DMS53 treated with DMSO at 0.1 percent for 48 hours (cell line): Measurements from ENCODE around the gene TMEM18.

Experiments
- DNase-seq: peaks from one replicate; lab custom pipeline; 2025; ENCODE audit not compliant: unreplicated experiment; lab: John Stamatoyannopoulos, UW

Gene TMEM18

GRCh38 chr2:673615-674320, 3.4 kb downstream of the TMEM18 start:
- DNase-seq = no peak

- DNase-seq = no peak
Measured at GRCh38 chr2:673016-673415, 4.2 kb downstream of the TMEM18 start.

- DNase-seq = no peak
Measured at GRCh38 chr2:672606-672905, 4.7 kb downstream of the TMEM18 start.

- no peak for DNase-seq
Measured at GRCh38 chr2:671787-672605, 5.2 kb downstream of the TMEM18 start.

DNA sequence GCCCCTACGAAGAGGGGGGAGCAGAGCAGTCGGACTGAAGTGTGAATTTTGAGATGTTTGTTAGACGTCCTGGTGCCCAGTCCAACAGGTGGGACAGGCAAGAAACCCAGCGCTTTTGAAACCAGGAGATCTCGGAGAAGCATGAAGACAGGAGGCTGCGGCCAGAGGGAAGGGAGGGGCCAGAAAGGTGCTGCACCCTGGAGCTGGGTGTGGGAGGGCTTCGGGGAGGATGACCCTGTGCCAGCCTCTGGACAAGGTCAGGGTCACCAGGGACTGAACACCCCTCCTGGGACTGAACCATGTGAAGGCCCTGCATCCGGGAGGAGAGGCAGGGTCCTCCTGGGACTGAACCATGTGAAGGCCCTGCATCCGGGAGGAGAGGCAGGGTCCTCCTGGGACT, 6.1 kb downstream of the TMEM18 start:
- DNase-seq = no peak

DNA sequence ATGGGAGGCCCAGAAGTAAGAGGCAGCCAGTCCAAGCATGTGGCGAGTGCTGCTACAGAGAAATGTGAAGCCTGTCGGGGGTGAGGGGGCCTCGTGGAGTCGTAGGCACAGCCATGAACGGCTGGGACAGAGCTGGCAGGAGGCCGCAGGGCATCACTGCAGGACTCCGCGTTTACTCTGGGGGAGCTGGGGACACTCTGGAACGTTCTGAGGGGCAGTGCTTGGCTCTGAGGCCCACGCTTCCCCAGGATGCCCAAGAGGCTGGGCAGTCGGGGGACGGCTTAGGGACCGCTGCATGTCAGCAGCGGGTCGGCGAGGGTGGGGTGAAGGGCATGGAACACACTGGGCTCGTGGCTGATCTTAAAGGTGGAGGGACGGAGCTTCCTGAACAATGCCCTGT, 6.6 kb downstream of the TMEM18 start:
- no peak for DNase-seq

DNA sequence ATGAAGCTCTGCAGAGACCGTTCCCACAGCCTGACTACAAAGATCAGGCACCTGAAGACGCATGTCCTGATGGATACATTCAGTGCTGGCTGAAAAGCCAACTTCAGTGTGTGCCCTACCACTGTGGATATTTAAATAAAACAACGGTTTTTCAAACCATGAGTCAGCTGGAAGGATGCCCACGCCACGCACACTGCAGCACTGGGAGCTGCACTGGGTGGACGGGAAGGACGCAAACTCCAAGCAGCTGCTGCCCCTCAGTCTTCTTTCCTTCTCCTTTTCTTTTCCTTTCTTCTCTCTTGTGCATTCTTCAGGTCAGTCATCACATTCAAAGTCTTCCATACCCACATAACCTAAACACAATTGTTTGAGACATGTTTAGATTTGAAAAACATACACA, 7.9 kb downstream of the TMEM18 start:
- no peak for DNase-seq

DNA sequence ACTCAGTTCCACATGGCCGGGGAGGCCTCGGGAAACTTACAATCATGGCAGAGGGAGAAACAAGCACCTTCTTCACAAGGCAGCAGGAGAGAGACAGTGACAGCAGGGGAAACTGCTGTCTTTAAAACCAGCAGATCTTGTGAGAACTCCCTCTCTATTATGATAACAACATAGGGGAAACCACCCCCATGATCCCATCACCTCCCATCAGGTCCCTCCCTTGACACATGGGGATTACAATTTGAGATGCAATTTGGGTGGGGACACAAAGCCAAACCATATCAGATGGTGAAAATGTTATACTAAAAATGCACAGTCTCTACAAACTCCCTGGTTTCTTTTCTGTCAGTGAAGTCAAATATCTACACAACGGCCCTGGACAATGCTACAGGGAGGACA, 9.2 kb downstream of the TMEM18 start:
- DNase-seq = no peak

GRCh38 chr2:667332-667999, 9.7 kb downstream of the TMEM18 start:
- DNase-seq = no peak

GRCh38 chr2:666441-666840, 10.8 kb downstream of the TMEM18 start:
- no peak for DNase-seq

- no peak for DNase-seq
Measured at GRCh38 chr2:665340-666073, 11.7 kb downstream of the TMEM18 start.

DNA sequence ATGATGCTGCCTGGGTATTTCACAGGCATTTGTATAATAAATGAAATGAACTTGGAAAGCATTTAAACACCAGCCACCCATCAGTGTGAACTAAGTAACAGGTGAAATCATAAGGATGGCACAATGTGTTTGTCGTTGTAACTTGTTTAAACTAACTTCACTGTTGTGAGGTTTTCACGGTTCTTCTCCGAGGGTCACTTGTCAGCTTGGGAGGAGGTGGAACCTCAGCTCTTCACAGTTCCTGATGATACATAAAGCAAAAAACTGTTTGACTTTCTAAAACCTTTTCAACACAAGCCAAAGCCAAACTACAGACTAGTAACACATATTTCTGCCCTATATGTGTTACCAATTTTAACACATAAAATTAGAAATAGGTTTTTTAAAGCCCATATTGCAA, 13.1 kb downstream of the TMEM18 start:
- no peak for DNase-seq

DNA sequence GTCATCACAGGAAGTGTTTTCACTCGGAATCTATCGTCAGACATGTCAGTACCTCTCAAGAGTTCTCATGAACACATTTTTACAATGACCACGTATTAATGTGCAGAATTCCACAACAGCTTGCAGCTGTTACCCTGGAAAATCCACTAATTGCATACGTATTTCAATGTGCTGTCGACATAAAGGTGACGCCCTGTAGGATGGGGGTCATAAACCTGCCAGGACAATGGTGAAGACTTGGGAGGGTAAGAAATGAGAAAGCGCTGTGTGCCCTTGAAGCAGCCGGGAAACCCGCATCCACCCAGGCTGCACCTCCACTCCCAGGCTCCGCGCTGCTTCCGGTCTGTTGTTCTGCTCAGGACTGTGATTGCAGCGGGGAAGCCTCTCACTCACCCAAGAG, 14.0 kb downstream of the TMEM18 start:
- DNase-seq = no peak

GRCh38 chr2:661360-661635, 15.9 kb downstream of the TMEM18 start:
- DNase-seq = no peak

DNA sequence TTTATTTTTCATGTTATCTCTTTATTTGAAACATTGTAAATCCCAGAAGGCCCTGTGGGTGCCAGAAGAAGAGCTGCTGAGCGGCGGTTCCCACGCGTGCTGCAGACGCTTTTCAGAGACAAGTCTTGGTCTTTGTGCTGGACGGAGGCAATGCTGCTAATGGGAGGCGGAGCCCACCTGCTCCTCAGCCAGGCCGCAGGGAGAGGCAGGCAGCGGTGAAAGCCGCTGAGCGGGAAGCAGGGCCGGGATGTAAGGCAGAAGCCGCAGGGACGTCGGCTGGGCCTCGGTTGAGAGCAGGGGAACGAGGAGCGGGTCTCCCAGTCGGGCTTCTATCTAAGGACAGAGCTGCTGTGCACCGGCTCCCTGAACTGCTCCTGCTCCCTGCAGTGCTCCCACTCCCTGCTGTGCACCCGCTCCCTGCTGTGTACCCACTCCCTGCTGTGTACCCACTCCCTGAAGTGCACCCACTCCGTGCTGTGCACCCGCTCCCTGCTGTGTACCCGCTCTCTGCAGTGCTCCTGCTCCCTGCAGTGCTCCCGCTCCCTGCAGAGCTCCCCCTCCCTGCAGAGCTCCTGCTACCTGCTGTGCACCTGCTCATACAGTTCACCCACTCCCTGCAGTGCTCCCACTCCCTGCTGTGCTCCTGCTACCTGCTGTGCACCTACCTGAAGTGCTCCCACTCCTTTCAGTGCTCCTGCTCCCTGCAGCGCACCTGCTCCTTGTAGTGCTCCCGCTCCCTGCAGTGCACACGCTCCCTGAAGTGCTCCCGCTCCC, 16.4 kb downstream of the TMEM18 start:
- DNase-seq = no peak

GRCh38 chr2:660029-660428, 17.2 kb downstream of the TMEM18 start:
- no peak for DNase-seq

DNA sequence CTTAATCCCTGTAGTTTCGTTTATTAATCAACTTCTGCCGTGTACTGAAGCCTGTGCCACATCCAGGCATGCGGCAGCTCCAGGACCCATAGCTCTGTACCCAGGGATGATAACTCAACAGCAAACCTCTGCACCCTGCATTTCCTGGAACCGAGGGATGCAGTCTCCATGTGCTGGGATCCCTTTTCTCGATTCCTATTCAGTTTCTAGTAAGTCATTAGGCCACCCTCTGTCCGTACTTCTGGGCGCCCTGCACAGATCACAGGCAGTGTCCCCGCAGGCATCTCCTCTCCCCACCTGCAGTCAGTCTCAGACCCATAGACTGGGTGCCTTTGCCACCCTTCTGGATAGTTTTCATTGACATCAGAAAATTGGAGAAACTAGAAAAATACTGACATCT, 18.8 kb downstream of the TMEM18 start:
- no peak for DNase-seq

GRCh38 chr2:657766-658165, 19.4 kb downstream of the TMEM18 start:
- no peak for DNase-seq

DNA sequence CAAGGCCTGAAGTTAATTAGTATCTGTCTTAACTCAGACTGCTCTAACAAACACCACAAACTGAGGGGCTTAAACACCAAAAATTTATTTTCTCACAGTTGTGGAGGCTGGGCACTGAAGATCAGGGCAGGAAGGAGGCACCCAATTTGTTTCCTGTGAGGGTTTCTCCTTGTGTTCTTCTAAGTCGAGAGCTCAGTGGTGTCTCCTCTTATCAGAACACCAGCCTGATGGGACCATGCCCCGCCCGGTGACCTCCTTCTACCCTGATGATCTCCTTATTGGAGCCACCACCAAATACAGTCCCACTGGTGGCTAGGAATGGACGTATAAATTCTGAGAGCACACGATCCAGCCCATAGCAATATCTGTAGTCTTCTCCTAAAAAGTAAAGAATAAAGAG, 20.5 kb downstream of the TMEM18 start:
- DNase-seq = no peak

- DNase-seq = no peak
Measured at GRCh38 chr2:655626-656025, 21.6 kb downstream of the TMEM18 start.

DNA sequence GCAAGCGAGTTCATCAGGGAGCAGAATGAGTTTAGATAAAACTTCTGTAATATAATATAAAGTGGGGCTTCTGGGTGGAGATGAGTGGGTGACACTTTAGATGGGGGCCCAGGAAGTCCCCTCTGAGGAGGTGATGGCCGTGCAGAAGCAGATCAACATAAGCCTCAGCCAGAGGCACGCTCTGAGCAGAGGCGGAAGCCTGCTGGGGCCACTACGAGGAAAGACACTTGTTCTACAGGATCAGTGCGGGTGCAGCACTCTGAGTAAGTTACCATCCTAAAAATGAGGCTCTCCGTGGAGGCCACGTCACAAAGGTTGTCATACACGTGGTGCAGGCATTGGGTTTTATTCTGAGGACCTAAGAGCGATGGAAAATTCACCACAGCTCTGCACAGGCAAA, 22.3 kb downstream of the TMEM18 start:
- DNase-seq = no peak
